Fibroblast of lung (primary cell): ENCODE data around the gene KLHL29.

ENCODE experiments used
- CTCF ChIP-seq, 2 donors: IDR thresholded peaks in 1 of 2; conservative IDR thresholded peaks in 1 of 2; 1 replicate in 1 of 2; 2 replicates in 1 of 2; pipeline ENCODE4 v1.5.1; 2011 to 2012; ENCODE audit warnings: low read length in 2 of 2, control low read depth in 1 of 2, inconsistent platforms in 1 of 2, low read depth in 1 of 2, mild to moderate bottlenecking in 1 of 2
- EZH2 ChIP-seq: IDR thresholded peaks from 2 replicates; pipeline ENCODE4 v1.5.1; 2012; ENCODE audit warnings: low read length, control low read depth, mild to moderate bottlenecking; ENCODE audit errors: missing control alignments

- no peak for TF ChIP-seq CTCF (conservative IDR thresholded peaks at IDR 0.05 in 1 of 2, IDR thresholded peaks at IDR 0.05 in 1 of 2; ENCODE audit: low read depth in 1 of 2, low read length in 2 of 2)
- no peak for TF ChIP-seq EZH2
Observed at GRCh38 chr2:23430263-23430662, 45.3 kb downstream of the KLHL29 start.
